Measurements from ENCODE around the gene GRID2. TPM values are rescaled to one million over a fixed set of nuclear protein-coding genes. Genes with fewer than 3 reads are reported as not detected.

GRID2 gene
- total and polyA plus RNA-seq, 2 of the 13 experiments (the other 11 are each of a cell fraction or from before 2014, with no cell fraction given): not detected

GRCh38 chr4:93748373-93749291 lies 1444.9 kb downstream of the GRID2 start:
- Histone ChIP-seq H3K36me3 (replicated peaks in 1 of 2; ENCODE audit: control insufficient read depth in 1 of 2, insufficient read depth in 2 of 2, low read length in 2 of 2) (no peaks in the 10 kb centered on the region), H3K4me2 (ENCODE audit: low read depth, low read length) (no peak overlapping the region), H3K4me3 (replicated peaks in 1 of 3; ENCODE audit: insufficient read depth in 1 of 3, low read depth in 2 of 3, low read length in 3 of 3) (no peak overlapping the region), H4K20me1 (ENCODE audit: insufficient read depth, low read length) (no peaks in the 10 kb centered on the region), H3K9ac (ENCODE audit: insufficient read depth, low read depth, low read length) (no peak overlapping the region), H3K9me3 (ENCODE audit: low read length) (no peaks in the 10 kb centered on the region), H3K27me3 (ENCODE audit: control insufficient read depth in 1 of 2, insufficient read depth in 2 of 2, low read length in 2 of 2) (no peaks in the 10 kb centered on the region), H2AFZ (ENCODE audit: low read length) (no peak overlapping the region), H3K4me1 (ENCODE audit: insufficient read depth, low read length) (no peaks in the 10 kb centered on the region), H3K79me2 (ENCODE audit: insufficient read depth, low read length) (no peaks in the 10 kb centered on the region), H3K27ac (ENCODE audit: extremely low read length, insufficient read depth, low read length) (no peak overlapping the region)
- intact Hi-C loops (cut with micrococcal nuclease; ENCODE audit: unreplicated experiment): no loop called here
- DNase-seq (ENCODE audit: low spot score): no peak
- CTCF ChIA-PET (ENCODE audit: low intra/inter-chr PET ratio, low total read pairs): no interaction called here
- POLR2A ChIA-PET: no interaction called here
- FAIRE-seq: no peak
- no peak for TF ChIP-seq TMF1 (CRISPR knock-in tag; IDR thresholded peaks at IDR 0.05; ENCODE audit: low read depth)
- no peak for TF ChIP-seq SMARCE1 (IDR thresholded peaks at IDR 0.05; ENCODE audit: borderline replicate concordance)
- no peak for TF ChIP-seq RAD21 (CRISPR knock-in tag; IDR thresholded peaks at IDR 0.05)
- TF ChIP-seq ZBTB8A (CRISPR knock-in tag; IDR thresholded peaks at IDR 0.05; ENCODE audit: borderline replicate concordance, low read depth): no peak
- no peak for TF ChIP-seq ZNF616 (CRISPR knock-in tag; IDR thresholded peaks at IDR 0.05; ENCODE audit: low read depth)
- TF ChIP-seq ISX (CRISPR knock-in tag; conservative IDR thresholded peaks at IDR 0.05): no peak
- TF ChIP-seq NPAS2 (CRISPR knock-in tag; IDR thresholded peaks at IDR 0.05; ENCODE audit: borderline replicate concordance): no peak
- no peak for TF ChIP-seq ZC3H13 (CRISPR knock-in tag; IDR thresholded peaks at IDR 0.05)
- no peak for TF ChIP-seq NFKBIZ (CRISPR knock-in tag; IDR thresholded peaks at IDR 0.05)
- in situ Hi-C loops (cut with HindIII; ENCODE audit: extremely low pct_ligation_motif_present, low pct_unique_long_range_greater_than_20kb): no loop called here
- under 1% methylated on average over 6 of the region's 6 CpGs for WGBS (ENCODE audit: low lambda C conversion rate)
- BruUV-seq (replicated peaks): no TSS peak
- ATAC-seq: no peak

Measured in HepG2 (cell line).